ENCODE results near the gene QRSL1.

The QRSL1 gene

DNA sequence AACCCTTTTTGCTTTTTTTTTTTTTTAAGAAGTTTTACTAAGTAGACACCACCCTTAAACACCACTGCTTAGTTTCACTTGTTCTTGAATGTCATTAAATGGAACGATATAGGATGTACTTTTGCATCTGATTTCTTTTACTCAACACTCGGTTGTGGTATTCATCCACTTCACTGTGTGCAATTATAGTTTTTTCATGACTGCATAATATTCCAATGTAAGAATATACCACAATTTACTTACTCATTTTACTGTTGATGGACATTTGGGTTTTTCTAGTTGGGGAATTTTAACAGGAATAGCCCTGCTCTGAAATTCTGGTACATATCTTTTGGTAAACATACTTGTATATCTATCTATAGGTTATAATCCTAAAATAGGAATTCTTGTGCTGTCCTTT, 29.9 kb upstream of the QRSL1 start:
- no peak for DNase-seq
- Histone ChIP-seq H3K27me3 (replicated peaks) (no peaks in the 10 kb centered on the region), H3K36me3 (replicated peaks) (no peaks in the 10 kb centered on the region), H3K27ac (no peak overlapping the region), H3K4me3 (ENCODE audit: low read depth, low read length) (no peak overlapping the region)
- TF ChIP-seq, protein P1, sequence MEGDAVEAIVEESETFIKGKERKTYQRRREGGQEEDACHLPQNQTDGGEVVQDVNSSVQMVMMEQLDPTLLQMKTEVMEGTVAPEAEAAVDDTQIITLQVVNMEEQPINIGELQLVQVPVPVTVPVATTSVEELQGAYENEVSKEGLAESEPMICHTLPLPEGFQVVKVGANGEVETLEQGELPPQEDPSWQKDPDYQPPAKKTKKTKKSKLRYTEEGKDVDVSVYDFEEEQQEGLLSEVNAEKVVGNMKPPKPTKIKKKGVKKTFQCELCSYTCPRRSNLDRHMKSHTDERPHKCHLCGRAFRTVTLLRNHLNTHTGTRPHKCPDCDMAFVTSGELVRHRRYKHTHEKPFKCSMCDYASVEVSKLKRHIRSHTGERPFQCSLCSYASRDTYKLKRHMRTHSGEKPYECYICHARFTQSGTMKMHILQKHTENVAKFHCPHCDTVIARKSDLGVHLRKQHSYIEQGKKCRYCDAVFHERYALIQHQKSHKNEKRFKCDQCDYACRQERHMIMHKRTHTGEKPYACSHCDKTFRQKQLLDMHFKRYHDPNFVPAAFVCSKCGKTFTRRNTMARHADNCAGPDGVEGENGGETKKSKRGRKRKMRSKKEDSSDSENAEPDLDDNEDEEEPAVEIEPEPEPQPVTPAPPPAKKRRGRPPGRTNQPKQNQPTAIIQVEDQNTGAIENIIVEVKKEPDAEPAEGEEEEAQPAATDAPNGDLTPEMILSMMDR (IDR thresholded peaks at IDR 0.05; ENCODE audit: low read depth, low read length, missing control alignments), result no peak
- in situ Hi-C loops (cut with HindIII; ENCODE audit: low pct_ligation_motif_present, low sequenced_read_pairs), result no loop called here

DNA sequence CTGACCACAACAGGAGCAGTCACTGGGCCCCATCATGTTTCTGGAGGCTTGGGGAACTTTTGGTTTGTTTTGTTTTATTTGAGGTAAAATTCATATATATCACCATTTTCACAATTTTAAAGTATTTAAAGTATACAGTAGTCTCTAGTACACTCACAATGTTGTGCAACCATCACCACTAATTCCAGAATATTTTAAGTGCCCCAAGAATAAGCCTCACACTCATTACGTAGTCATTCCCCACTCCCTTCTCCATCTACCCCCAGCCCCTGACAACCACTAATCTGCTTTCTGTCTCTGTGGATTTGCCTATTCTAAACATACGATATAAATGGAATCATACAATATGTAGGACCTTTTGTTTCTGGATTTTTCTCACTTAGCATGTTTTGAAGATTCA, 29.0 kb upstream of the QRSL1 start:
- TF ChIP-seq, protein P1 (IDR thresholded peaks at IDR 0.05; ENCODE audit: low read depth, low read length, missing control alignments), result no peak
- Histone ChIP-seq H3K4me3 (ENCODE audit: low read depth, low read length) (no peak overlapping the region), H3K27me3 (replicated peaks) (no peaks in the 10 kb centered on the region), H3K27ac (no peak overlapping the region), H3K36me3 (replicated peaks) (no peaks in the 10 kb centered on the region)
- no peak for DNase-seq
- in situ Hi-C loops (cut with HindIII; ENCODE audit: low pct_ligation_motif_present, low sequenced_read_pairs), result no loop called here

DNA sequence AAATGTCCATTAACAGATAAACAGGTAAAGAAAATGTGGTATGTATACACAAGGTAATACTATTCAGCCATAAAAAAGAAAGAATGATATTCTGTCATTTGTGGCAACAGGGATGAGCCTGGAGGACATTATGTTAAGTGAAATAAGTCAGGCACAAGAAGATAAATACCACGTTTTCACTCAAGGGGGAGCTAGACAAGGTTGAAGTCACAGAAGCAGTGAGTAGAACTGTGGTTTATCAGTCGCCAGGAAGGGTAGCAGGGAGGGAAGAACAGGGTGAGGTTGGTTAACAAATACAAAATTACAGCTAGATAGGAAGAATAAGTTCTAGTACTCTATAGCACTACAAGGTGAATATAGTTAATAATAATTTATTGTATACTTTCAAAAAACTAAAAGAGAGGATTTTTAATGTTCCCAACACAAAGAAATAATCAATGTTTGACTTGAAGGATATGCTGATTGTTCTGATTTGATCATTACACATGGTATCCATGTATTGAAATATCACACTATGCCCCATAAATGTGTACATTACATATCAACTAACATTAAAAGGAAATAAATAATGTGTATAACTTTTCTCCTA, 21.2 kb upstream of the QRSL1 start:
- DNase-seq, result peak; percentile 56
- TF ChIP-seq, protein P1 (IDR thresholded peaks at IDR 0.05; ENCODE audit: low read depth, low read length, missing control alignments), result peak; percentile 69
- in situ Hi-C loops (cut with HindIII; ENCODE audit: low pct_ligation_motif_present, low sequenced_read_pairs), result no loop called here
- Histone ChIP-seq H3K36me3 (replicated peaks) (no peaks in the 10 kb centered on the region), H3K4me3 (ENCODE audit: low read depth, low read length) (no peak overlapping the region), H3K27ac (no peak overlapping the region), H3K27me3 (replicated peaks) (no peaks in the 10 kb centered on the region)

DNA sequence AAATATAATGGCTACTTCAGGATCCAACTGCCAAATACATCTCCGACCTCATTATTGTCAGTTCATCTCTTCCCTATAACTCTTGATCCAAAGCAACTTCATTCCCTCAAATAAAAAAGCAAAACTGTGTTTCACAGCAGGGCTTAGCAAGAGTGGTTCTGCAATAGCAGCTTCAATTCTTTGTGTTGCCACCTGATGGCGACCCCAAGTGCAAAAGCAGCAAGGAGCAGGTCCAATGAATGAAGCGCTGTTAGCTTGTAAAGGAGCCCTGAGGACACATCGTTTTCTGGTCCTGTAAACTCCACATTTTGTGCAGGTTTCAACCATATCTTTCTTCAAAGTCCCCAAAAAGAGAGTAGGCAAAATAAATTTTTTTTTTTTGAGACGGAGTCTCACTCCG, 19.7 kb upstream of the QRSL1 start:
- in situ Hi-C loops (cut with HindIII; ENCODE audit: low pct_ligation_motif_present, low sequenced_read_pairs), result no loop called here
- Histone ChIP-seq H3K27me3 (replicated peaks) (no peaks in the 10 kb centered on the region), H3K4me3 (ENCODE audit: low read depth, low read length) (no peak overlapping the region), H3K36me3 (replicated peaks) (no peaks in the 10 kb centered on the region), H3K27ac (no peak overlapping the region)
- TF ChIP-seq, protein P1 (IDR thresholded peaks at IDR 0.05; ENCODE audit: low read depth, low read length, missing control alignments), result peak; percentile 53
- DNase-seq, result no peak

DNA sequence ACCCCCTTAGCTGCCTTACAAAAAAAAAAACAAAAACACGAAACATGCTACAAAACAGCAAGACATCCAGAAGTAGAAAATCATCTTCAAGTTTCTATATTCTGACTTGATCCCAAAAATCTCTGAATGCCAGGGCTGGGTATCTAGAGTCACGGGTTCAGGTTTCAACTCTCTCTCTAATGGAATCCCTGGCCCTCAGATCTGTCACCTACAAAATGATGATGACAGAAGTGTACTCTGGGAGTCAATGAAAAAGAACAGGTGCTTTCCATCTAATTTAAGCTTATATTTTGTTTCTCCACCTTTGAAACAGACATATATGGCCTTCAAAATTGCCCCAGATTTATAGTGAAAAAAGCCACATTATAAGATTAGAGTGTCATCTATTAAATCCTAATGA, 18.3 kb upstream of the QRSL1 start:
- DNase-seq, result no peak
- in situ Hi-C loops (cut with HindIII; ENCODE audit: low pct_ligation_motif_present, low sequenced_read_pairs), result no loop called here
- H3K27me3 ChIP-seq (replicated peaks), result no peaks in the 10 kb centered on the region
- H3K36me3 ChIP-seq (replicated peaks), result no peaks in the 10 kb centered on the region
- TF ChIP-seq, protein P1 (IDR thresholded peaks at IDR 0.05; ENCODE audit: low read depth, low read length, missing control alignments), result no peak
- no peak overlapping the region for H3K4me3 ChIP-seq (ENCODE audit: low read depth, low read length)
- no peak overlapping the region for H3K27ac ChIP-seq
